OCI-LY1 (cell line): ENCODE measurements around the gene DHRS3.

Experiments used
- H2AFZ ChIP-seq: fragments of 200-600 bp; sonication (generic), shearing (Covaris generic); 2 replicates; pipeline ENCODE4 v1.6.0; 2014; ENCODE audit warnings: antibody characterized with exemption, mild to moderate bottlenecking, low read length
- H3F3A ChIP-seq: fragments of 200-600 bp; sonication (generic), shearing (Covaris generic); 2 replicates; pipeline ENCODE4 v1.6.0; 2014; ENCODE audit warnings: mild to moderate bottlenecking, antibody characterized with exemption, low read length, moderate library complexity; ENCODE audit not compliant: insufficient read depth
- H3K27ac ChIP-seq: fragments of 200-600 bp; sonication (generic); 2 replicates; pipeline ENCODE4 v1.5.1; 2014; ENCODE audit warnings: low read length, mixed run types, mild to moderate bottlenecking, low read depth; ENCODE audit not compliant: poor library complexity, severe bottlenecking
- H3K27me3 ChIP-seq: fragments of 200-600 bp; sonication (generic); 2 replicates; pipeline ENCODE4 v1.6.0; 2014; ENCODE audit warnings: antibody characterized with exemption, mild to moderate bottlenecking, low read length, moderate library complexity; ENCODE audit not compliant: insufficient read depth
- H3K36me3 ChIP-seq: fragments of 200-600 bp; sonication (generic); 2 replicates; pipeline ENCODE4 v1.6.1; 2014; ENCODE audit warnings: mild to moderate bottlenecking, antibody characterized with exemption, low read length, moderate library complexity, mixed read lengths; ENCODE audit not compliant: insufficient read depth
- H3K4me1 ChIP-seq: fragments of 200-600 bp; sonication (generic); 2 replicates; pipeline ENCODE4 v1.5.1; 2014; ENCODE audit warnings: mild to moderate bottlenecking, low read length, moderate library complexity; ENCODE audit not compliant: insufficient read depth, severe bottlenecking
- H3K4me2 ChIP-seq: fragments of 200-600 bp; sonication (generic), shearing (Covaris generic); 2 replicates; pipeline ENCODE4 v1.6.1; 2014; ENCODE audit warnings: low read length
- H3K4me3 ChIP-seq: fragments of 200-600 bp; sonication (generic); 2 replicates; pipeline ENCODE4 v1.5.1; 2014; ENCODE audit warnings: low read length, low read depth, mild to moderate bottlenecking, mixed read lengths; ENCODE audit not compliant: poor library complexity, severe bottlenecking
- H3K79me2 ChIP-seq: fragments of 200-600 bp; shearing (Covaris generic); 2 replicates; pipeline ENCODE4 v1.6.1; 2016; ENCODE audit warnings: mixed run types, low read length, mixed read lengths; ENCODE audit not compliant: insufficient read depth
- H3K9ac ChIP-seq: fragments of 200-600 bp; sonication (generic), shearing (Covaris generic); 2 replicates; pipeline ENCODE4 v1.6.1; 2014; ENCODE audit warnings: mild to moderate bottlenecking, low read length, mixed read lengths
- H3K9me2 ChIP-seq: fragments of 200-600 bp; sonication (generic), shearing (Covaris generic); 2 replicates; pipeline ENCODE4 v1.6.1; 2014; ENCODE audit warnings: low read depth, mild to moderate bottlenecking, low read length, mixed read lengths
- H3K9me3 ChIP-seq: fragments of 200-600 bp; shearing (Covaris generic); 2 replicates; pipeline ENCODE4 v1.6.1; 2014; ENCODE audit warnings: low read length, mixed read lengths
- H4K20me1 ChIP-seq: fragments of 200-600 bp; sonication (generic), shearing (Covaris generic); 2 replicates; pipeline ENCODE4 v1.6.0; 2016; ENCODE audit warnings: mild to moderate bottlenecking, low read length; ENCODE audit not compliant: insufficient read depth
- CTCF ChIP-seq: fragments of 200-600 bp; sonication (generic), shearing (Covaris generic); IDR thresholded peaks from 2 replicates; pipeline ENCODE4 v1.5.1; 2017; ENCODE audit warnings: mild to moderate bottlenecking, antibody characterized with exemption, low read length, moderate library complexity, mixed read lengths
- EZH2 ChIP-seq: fragments of 200-600 bp; sonication (generic), shearing (Covaris generic); IDR thresholded peaks from 2 replicates; pipeline ENCODE4 v1.8.0; 2017; ENCODE audit warnings: borderline replicate concordance, mixed run types, mild to moderate bottlenecking, antibody characterized with exemption, low read length, moderate library complexity, mixed read lengths

The DHRS3 gene

GRCh38 chr1:12585951-12586942 lies 31.8 kb downstream of the DHRS3 start:
- Histone ChIP-seq H2AFZ (no peak overlapping the region), H4K20me1 (no peaks in the 10 kb centered on the region), H3K4me2 (no peak overlapping the region), H3K79me2 (no peaks in the 10 kb centered on the region), H3K9me2 (no peaks in the 10 kb centered on the region), H3K4me3 (no peak overlapping the region), H3K36me3 (no peaks in the 10 kb centered on the region), H3K9ac (no peak overlapping the region), H3K9me3 (no peaks in the 10 kb centered on the region), H3K27ac (no peak overlapping the region), H3K4me1 (no peaks in the 10 kb centered on the region), H3F3A (no peaks in the 10 kb centered on the region), H3K27me3 (no peaks in the 10 kb centered on the region)
- no peak for TF ChIP-seq CTCF
- no peak for TF ChIP-seq EZH2

- Histone ChIP-seq H3K9ac (no peak overlapping the region), H3K4me1 (no peaks in the 10 kb centered on the region)
Measured at GRCh38 chr1:12585536-12585935, 32.5 kb downstream of the DHRS3 start.

GRCh38 chr1:12584900-12585525 lies 33.0 kb downstream of the DHRS3 start:
- no peak overlapping the region for H3K4me2 ChIP-seq
- H3K27ac ChIP-seq, result no peak overlapping the region
- no peak overlapping the region for H3K4me3 ChIP-seq
- H3K9me3 ChIP-seq, result no peaks in the 10 kb centered on the region
- no peak overlapping the region for H3K9ac ChIP-seq
- H2AFZ ChIP-seq, result no peak overlapping the region
- no peaks in the 10 kb centered on the region for H3K27me3 ChIP-seq
- H3K79me2 ChIP-seq, result no peaks in the 10 kb centered on the region
- H3K4me1 ChIP-seq, result no peaks in the 10 kb centered on the region
- no peaks in the 10 kb centered on the region for H3F3A ChIP-seq
- TF ChIP-seq CTCF, result no peak
- TF ChIP-seq EZH2, result no peak
- H4K20me1 ChIP-seq, result no peaks in the 10 kb centered on the region
- H3K36me3 ChIP-seq, result no peaks in the 10 kb centered on the region
- no peaks in the 10 kb centered on the region for H3K9me2 ChIP-seq

More at GRCh38 chr1:12585536-12585935, 32.5 kb downstream of the DHRS3 start:
- TF ChIP-seq EZH2 (no peak), CTCF (no peak)
- Histone ChIP-seq H3F3A (no peaks in the 10 kb centered on the region), H3K4me3 (no peak overlapping the region), H3K27ac (no peak overlapping the region), H4K20me1 (no peaks in the 10 kb centered on the region), H3K79me2 (no peaks in the 10 kb centered on the region), H3K9me3 (no peaks in the 10 kb centered on the region), H3K36me3 (no peaks in the 10 kb centered on the region), H3K4me2 (no peak overlapping the region), H2AFZ (no peak overlapping the region), H3K9me2 (no peaks in the 10 kb centered on the region), H3K27me3 (no peaks in the 10 kb centered on the region)
